Measurements from ENCODE around the gene EPS15.
"Not testable (repeated sequence)": the region's sequence is repeated elsewhere in the genome, so short reads cannot be mapped to it uniquely, and the experiment has no call there.

EPS15 gene

GRCh38 chr1:51392241-51392640 is 126.8 kb downstream of the EPS15 start:
- no peak overlapping the region for H3K9ac ChIP-seq (ENCODE audit: low read depth, low read length)
- no peaks in the 10 kb centered on the region for H3K9me3 ChIP-seq (ENCODE audit: control insufficient read depth, insufficient read depth, low read length)
- no peaks in the 10 kb centered on the region for H3K4me1 ChIP-seq (ENCODE audit: insufficient read depth, low read length)
- peaks cover 4% of the 10 kb centered on the region; the same call in 1 of the 2 replicates for H3K36me3 ChIP-seq (ENCODE audit: insufficient read depth, low read length)

- H3K4me1 ChIP-seq (ENCODE audit: insufficient read depth, low read length); H3K9me3 ChIP-seq (ENCODE audit: control insufficient read depth, insufficient read depth, low read length); H3K9ac ChIP-seq (ENCODE audit: low read depth, low read length); H3K36me3 ChIP-seq (ENCODE audit: insufficient read depth, low read length): not testable (repeated sequence)
Measured at GRCh38 chr1:51390641-51391040, 128.4 kb downstream of the EPS15 start.

- H3K9me3 ChIP-seq (ENCODE audit: control insufficient read depth, insufficient read depth, low read length); H3K9ac ChIP-seq (ENCODE audit: low read depth, low read length); H3K4me1 ChIP-seq (ENCODE audit: insufficient read depth, low read length); H3K36me3 ChIP-seq (ENCODE audit: insufficient read depth, low read length): not testable (repeated sequence)
Measured at GRCh38 chr1:51387288-51387687, 131.8 kb downstream of the EPS15 start.

- not testable (repeated sequence) for H3K9me3 ChIP-seq (ENCODE audit: control insufficient read depth, insufficient read depth, low read length); H3K36me3 ChIP-seq (ENCODE audit: insufficient read depth, low read length); H3K9ac ChIP-seq (ENCODE audit: low read depth, low read length); H3K4me1 ChIP-seq (ENCODE audit: insufficient read depth, low read length)
Measured at GRCh38 chr1:51386259-51386658, 132.8 kb downstream of the EPS15 start.

- H3K4me1 ChIP-seq (ENCODE audit: insufficient read depth, low read length): no peaks in the 10 kb centered on the region
Measured at GRCh38 chr1:51385776-51386175, 133.3 kb downstream of the EPS15 start.

GRCh38 chr1:51381964-51382363 is 137.1 kb downstream of the EPS15 start:
- H3K9me3 ChIP-seq (ENCODE audit: control insufficient read depth, insufficient read depth, low read length): peaks cover 8% of the 10 kb centered on the region; the same call in 1 of the 2 replicates
- no peaks in the 10 kb centered on the region for H3K4me1 ChIP-seq (ENCODE audit: insufficient read depth, low read length)
- no peaks in the 10 kb centered on the region for H3K36me3 ChIP-seq (ENCODE audit: insufficient read depth, low read length)
- no peak overlapping the region for H3K9ac ChIP-seq (ENCODE audit: low read depth, low read length)

More at GRCh38 chr1:51385776-51386175, 133.3 kb downstream of the EPS15 start:
- no peak overlapping the region for H3K9ac ChIP-seq (ENCODE audit: low read depth, low read length)
- no peaks in the 10 kb centered on the region for H3K36me3 ChIP-seq (ENCODE audit: insufficient read depth, low read length)
- H3K9me3 ChIP-seq (ENCODE audit: control insufficient read depth, insufficient read depth, low read length): peaks cover 8% of the 10 kb centered on the region; the same call in 1 of the 2 replicates

GRCh38 chr1:51380936-51381335 is 138.1 kb downstream of the EPS15 start:
- H3K9me3 ChIP-seq (ENCODE audit: control insufficient read depth, insufficient read depth, low read length): peaks cover 4% of the 10 kb centered on the region; the same call in 1 of the 2 replicates
- no peaks in the 10 kb centered on the region for H3K4me1 ChIP-seq (ENCODE audit: insufficient read depth, low read length)
- H3K9ac ChIP-seq (ENCODE audit: low read depth, low read length): no peak overlapping the region
- H3K36me3 ChIP-seq (ENCODE audit: insufficient read depth, low read length): peaks cover 2% of the 10 kb centered on the region; the same call in 1 of the 2 replicates

- Histone ChIP-seq H3K36me3 (ENCODE audit: insufficient read depth, low read length) (peaks cover 3% of the 10 kb centered on the region; the same call in 1 of the 2 replicates), H3K9me3 (ENCODE audit: control insufficient read depth, insufficient read depth, low read length) (no peaks in the 10 kb centered on the region), H3K4me1 (ENCODE audit: insufficient read depth, low read length) (no peaks in the 10 kb centered on the region), H3K9ac (ENCODE audit: low read depth, low read length) (no peak overlapping the region)
Measured at GRCh38 chr1:51378871-51379270, 140.2 kb downstream of the EPS15 start.

GRCh38 chr1:51373898-51374297 is 145.2 kb downstream of the EPS15 start:
- no peaks in the 10 kb centered on the region for H3K4me1 ChIP-seq (ENCODE audit: insufficient read depth, low read length)
- peaks cover 9% of the 10 kb centered on the region for H3K36me3 ChIP-seq (ENCODE audit: insufficient read depth, low read length)
- H3K9me3 ChIP-seq (ENCODE audit: control insufficient read depth, insufficient read depth, low read length): no peaks in the 10 kb centered on the region
- no peak overlapping the region for H3K9ac ChIP-seq (ENCODE audit: low read depth, low read length)

GRCh38 chr1:51372561-51372960 is 146.5 kb downstream of the EPS15 start:
- H3K9me3 ChIP-seq (ENCODE audit: control insufficient read depth, insufficient read depth, low read length): no peaks in the 10 kb centered on the region
- H3K4me1 ChIP-seq (ENCODE audit: insufficient read depth, low read length): no peaks in the 10 kb centered on the region
- no peak overlapping the region for H3K9ac ChIP-seq (ENCODE audit: low read depth, low read length)
- peaks cover 9% of the 10 kb centered on the region for H3K36me3 ChIP-seq (ENCODE audit: insufficient read depth, low read length)

GRCh38 chr1:51369171-51369570 is 149.9 kb downstream of the EPS15 start:
- H3K36me3 ChIP-seq (ENCODE audit: insufficient read depth, low read length): peaks cover 5% of the 10 kb centered on the region; the same call in 1 of the 2 replicates
- no peaks in the 10 kb centered on the region for H3K4me1 ChIP-seq (ENCODE audit: insufficient read depth, low read length)
- H3K9ac ChIP-seq (ENCODE audit: low read depth, low read length): no peak overlapping the region
- H3K9me3 ChIP-seq (ENCODE audit: control insufficient read depth, insufficient read depth, low read length): no peaks in the 10 kb centered on the region

- Histone ChIP-seq H3K9me3 (ENCODE audit: control insufficient read depth, insufficient read depth, low read length) (no peaks in the 10 kb centered on the region), H3K9ac (ENCODE audit: low read depth, low read length) (no peak overlapping the region), H3K4me1 (ENCODE audit: insufficient read depth, low read length) (no peaks in the 10 kb centered on the region), H3K36me3 (ENCODE audit: insufficient read depth, low read length) (no peaks in the 10 kb centered on the region)
Measured at GRCh38 chr1:51365774-51366173, 153.3 kb downstream of the EPS15 start.

GRCh38 chr1:51359879-51360278 is 159.2 kb downstream of the EPS15 start:
- H3K9ac ChIP-seq (ENCODE audit: low read depth, low read length): no peak overlapping the region
- H3K4me1 ChIP-seq (ENCODE audit: insufficient read depth, low read length): no peaks in the 10 kb centered on the region
- H3K36me3 ChIP-seq (ENCODE audit: insufficient read depth, low read length): peaks cover 4% of the 10 kb centered on the region; the same call in 1 of the 2 replicates
- H3K9me3 ChIP-seq (ENCODE audit: control insufficient read depth, insufficient read depth, low read length): no peaks in the 10 kb centered on the region

GRCh38 chr1:51355382-51355781 is 163.7 kb downstream of the EPS15 start:
- Histone ChIP-seq H3K36me3 (ENCODE audit: insufficient read depth, low read length) (peaks cover 4% of the 10 kb centered on the region; the same call in 1 of the 2 replicates), H3K9ac (ENCODE audit: low read depth, low read length) (no peak overlapping the region), H3K4me1 (ENCODE audit: insufficient read depth, low read length) (no peaks in the 10 kb centered on the region), H3K9me3 (ENCODE audit: control insufficient read depth, insufficient read depth, low read length) (no peaks in the 10 kb centered on the region)

GRCh38 chr1:51354416-51354815 is 164.7 kb downstream of the EPS15 start:
- H3K4me1 ChIP-seq (ENCODE audit: insufficient read depth, low read length): no peaks in the 10 kb centered on the region
- no peaks in the 10 kb centered on the region for H3K36me3 ChIP-seq (ENCODE audit: insufficient read depth, low read length)
- no peaks in the 10 kb centered on the region for H3K9me3 ChIP-seq (ENCODE audit: control insufficient read depth, insufficient read depth, low read length)
- no peak overlapping the region for H3K9ac ChIP-seq (ENCODE audit: low read depth, low read length)

- Histone ChIP-seq H3K4me1 (ENCODE audit: insufficient read depth, low read length) (no peaks in the 10 kb centered on the region), H3K36me3 (ENCODE audit: insufficient read depth, low read length) (no peaks in the 10 kb centered on the region), H3K9me3 (ENCODE audit: control insufficient read depth, insufficient read depth, low read length) (no peaks in the 10 kb centered on the region), H3K9ac (ENCODE audit: low read depth, low read length) (no peak overlapping the region)
Measured at GRCh38 chr1:51351907-51352306, 167.2 kb downstream of the EPS15 start.
